ENCODE results near the gene PANX3.
A peak's percentile ranks its signal among the peaks of the same experiment; 100 is the strongest.

Gene PANX3

DNA sequence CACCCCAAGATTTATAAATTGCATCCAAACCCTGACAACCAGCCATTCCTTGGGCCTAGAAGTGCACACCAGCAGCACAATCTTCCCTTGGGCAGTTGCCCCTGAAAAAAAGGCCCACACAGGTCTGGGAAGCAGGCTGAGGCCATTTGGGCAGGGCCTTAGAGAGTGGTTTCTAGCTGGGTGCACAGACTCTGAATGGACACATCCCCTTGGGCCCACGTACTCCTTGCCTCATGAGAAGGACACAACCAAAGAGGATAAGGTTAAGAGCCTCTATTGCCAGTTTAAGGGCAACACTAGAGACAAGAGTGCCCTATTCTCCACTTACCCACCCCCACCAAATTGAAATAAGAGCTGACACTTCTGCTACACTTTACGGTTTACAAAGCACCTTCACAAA is 933 bp upstream of the PANX3 start:
- Histone ChIP-seq H3K4me3 (ENCODE audit: insufficient read depth, low read depth, low read length) (no peak overlapping the region), H3K4me1 (ENCODE audit: control insufficient read depth, insufficient read depth, low read length) (no peaks in the 10 kb centered on the region), H3K36me3 (ENCODE audit: control insufficient read depth, insufficient read depth, low read length) (no peaks in the 10 kb centered on the region), H3K27ac (ENCODE audit: insufficient read depth, low read depth, low read length, poor library complexity, severe bottlenecking) (no peak overlapping the region), H3K9me3 (ENCODE audit: control insufficient read depth, low read length) (no peaks in the 10 kb centered on the region), H3K27me3 (ENCODE audit: control insufficient read depth, insufficient read depth, low read length, poor library complexity, severe bottlenecking) (no peaks in the 10 kb centered on the region)
- 87 to 88% methylated on average over 2 of the region's 2 CpGs for WGBS, 2 experiments

DNA sequence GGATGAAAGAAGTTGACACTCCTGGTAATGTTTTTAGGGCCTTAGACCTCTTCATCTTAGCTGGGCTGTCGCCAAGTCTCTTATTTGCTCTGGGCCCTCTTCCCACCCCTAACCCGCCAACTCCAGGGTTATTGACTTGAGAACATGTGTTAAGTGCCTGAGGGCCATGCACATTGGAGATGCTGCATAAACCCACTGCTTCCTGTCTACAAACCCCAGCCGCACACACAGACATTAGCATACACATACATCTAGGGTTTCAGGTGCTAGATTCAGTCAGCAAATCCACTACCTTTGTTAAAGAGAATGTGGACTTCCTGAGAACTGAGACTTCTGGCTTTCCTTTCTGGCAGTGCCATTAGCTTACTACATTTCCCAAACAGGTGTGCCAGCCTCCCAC is 817 bp downstream of the PANX3 start:
- Histone ChIP-seq H3K27me3 (ENCODE audit: control insufficient read depth, insufficient read depth, low read length, poor library complexity, severe bottlenecking) (no peaks in the 10 kb centered on the region), H3K27ac (ENCODE audit: insufficient read depth, low read depth, low read length, poor library complexity, severe bottlenecking) (no peak overlapping the region), H3K4me1 (ENCODE audit: control insufficient read depth, insufficient read depth, low read length) (no peaks in the 10 kb centered on the region), H3K4me3 (ENCODE audit: insufficient read depth, low read depth, low read length) (no peak overlapping the region), H3K9me3 (ENCODE audit: control insufficient read depth, low read length) (no peaks in the 10 kb centered on the region), H3K36me3 (ENCODE audit: control insufficient read depth, insufficient read depth, low read length) (no peaks in the 10 kb centered on the region)
- WGBS, 2 experiments, result 95 to 97% methylated on average over 3 of the region's 3 CpGs

DNA sequence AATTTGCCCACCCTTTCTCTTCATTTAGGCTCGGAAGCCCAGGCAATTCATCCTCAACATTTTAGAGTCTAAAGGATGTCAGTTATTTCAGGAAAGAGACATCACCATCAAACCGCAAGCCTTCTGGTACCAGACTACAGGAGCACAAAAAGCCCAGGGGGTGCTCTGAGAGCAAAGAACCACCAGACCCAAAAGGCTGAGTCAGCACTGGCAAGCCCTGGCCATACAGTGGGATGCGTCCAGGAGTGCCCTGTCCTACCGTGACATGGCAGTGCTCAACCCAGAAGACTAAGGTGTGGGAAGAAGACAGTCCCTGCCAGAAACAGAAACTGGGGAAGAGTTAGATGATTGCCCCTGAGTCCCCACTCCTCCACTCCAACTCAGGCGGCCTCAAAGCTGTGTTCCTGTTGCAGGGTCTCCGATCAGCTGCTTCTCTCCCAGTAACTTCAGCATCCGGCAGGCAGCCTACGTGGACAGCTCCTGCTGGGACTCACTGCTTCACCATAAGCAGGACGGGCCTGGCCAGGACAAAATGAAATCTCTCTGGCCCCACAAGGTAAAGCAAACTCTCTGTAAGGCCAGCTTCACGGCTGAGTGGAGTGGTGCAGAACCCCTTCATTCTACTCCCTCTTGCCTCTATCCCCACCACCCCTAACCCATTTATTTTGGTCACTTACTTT is 1.5 kb downstream of the PANX3 start:
- H3K4me1 ChIP-seq (ENCODE audit: control insufficient read depth, insufficient read depth, low read length), result no peaks in the 10 kb centered on the region

DNA sequence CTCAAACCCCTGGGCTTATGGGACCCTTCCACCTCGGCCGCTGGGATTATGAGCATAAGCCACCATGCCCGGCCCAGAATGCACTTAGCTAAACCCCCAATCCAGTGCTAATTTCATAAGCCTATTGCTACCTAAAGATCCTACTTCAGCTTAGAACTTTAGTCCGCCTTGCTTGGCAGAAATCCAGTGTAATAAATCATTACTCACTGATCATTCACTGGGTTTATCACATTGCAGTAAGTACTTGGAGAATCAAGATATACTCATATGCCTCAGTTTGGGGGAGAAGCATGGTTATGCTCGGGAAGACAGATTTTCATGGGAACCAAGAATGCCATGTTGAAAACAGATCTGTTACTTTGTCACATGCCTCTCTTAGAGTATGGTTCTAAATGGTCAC is 7.6 kb downstream of the PANX3 start:
- 92 to 93% methylated on average over 5 of the region's 5 CpGs for WGBS, 2 experiments
- Histone ChIP-seq H3K4me3 (ENCODE audit: insufficient read depth, low read depth, low read length) (no peak overlapping the region), H3K27ac (ENCODE audit: insufficient read depth, low read depth, low read length, poor library complexity, severe bottlenecking) (no peak overlapping the region), H3K9me3 (ENCODE audit: control insufficient read depth, low read length) (no peaks in the 10 kb centered on the region), H3K36me3 (ENCODE audit: control insufficient read depth, insufficient read depth, low read length) (no peaks in the 10 kb centered on the region), H3K4me1 (ENCODE audit: control insufficient read depth, insufficient read depth, low read length) (peaks cover 4% of the 10 kb centered on the region), H3K27me3 (ENCODE audit: control insufficient read depth, insufficient read depth, low read length, poor library complexity, severe bottlenecking) (peaks cover 21% of the 10 kb centered on the region)

More for the DNA sequence above, 1.5 kb downstream of the PANX3 start:
- Histone ChIP-seq H3K4me3 (ENCODE audit: insufficient read depth, low read depth, low read length) (no peak overlapping the region), H3K27ac (ENCODE audit: insufficient read depth, low read depth, low read length, poor library complexity, severe bottlenecking) (no peak overlapping the region), H3K27me3 (ENCODE audit: control insufficient read depth, insufficient read depth, low read length, poor library complexity, severe bottlenecking) (no peaks in the 10 kb centered on the region), H3K36me3 (ENCODE audit: control insufficient read depth, insufficient read depth, low read length) (no peaks in the 10 kb centered on the region), H3K9me3 (ENCODE audit: control insufficient read depth, low read length) (no peaks in the 10 kb centered on the region)
- 83 to 86% methylated on average over 10 of the region's 10 CpGs for WGBS, 2 experiments

DNA sequence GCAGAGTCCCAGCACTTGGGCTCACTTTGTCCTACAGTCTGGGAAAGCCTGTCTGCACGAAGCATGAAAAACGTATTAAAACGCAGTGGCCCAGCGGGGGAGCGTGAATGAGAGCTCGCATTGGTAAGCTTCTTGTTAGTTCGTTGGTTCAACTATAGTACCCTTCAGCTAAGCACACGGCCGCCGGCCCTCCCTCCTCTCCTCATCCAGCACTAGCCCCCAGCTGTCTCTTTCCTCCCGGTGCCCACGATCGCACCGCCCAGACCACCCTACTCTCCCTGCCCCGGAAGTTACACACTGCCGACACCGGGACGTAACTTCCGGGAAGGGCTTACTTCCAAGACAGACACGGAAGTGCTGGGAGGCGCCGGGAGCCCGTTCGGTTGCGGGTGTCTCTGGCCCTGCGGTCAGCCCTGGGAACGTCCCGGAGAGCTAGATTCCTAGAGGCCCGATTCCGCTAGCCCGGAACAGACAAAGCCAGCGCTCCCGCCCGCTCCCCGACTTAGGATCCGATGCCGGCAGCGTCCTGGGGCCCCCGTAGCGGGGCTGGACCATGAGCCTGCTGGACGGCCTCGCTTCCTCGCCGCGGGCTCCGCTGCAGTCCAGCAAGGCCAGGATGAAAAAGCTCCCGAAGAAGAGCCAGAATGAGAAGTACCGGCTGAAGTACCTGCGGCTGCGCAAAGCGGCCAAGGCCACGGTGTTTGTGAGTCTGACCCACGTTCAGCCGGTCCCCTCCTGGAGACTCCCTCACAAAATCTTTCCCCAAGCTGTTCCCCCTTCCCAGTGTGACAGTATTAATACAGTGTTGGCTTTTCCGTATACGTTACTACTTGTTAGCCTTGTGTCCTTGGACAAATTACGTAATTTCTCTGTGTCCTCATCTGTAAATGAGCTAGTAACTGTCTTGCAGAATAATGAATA is 11.6 kb downstream of the PANX3 start, which contains the start of gene TBRG1:
TSS of gene TBRG1 (plus strand) at position 334 of the 921 bp plus-strand sequence. CDS start at position 554, 220 bp downstream.
- WGBS, 2 experiments, result 0 to 1% methylated on average over 57 of the region's 57 CpGs
- Histone ChIP-seq H3K27me3 (ENCODE audit: control insufficient read depth, insufficient read depth, low read length, poor library complexity, severe bottlenecking) (peaks cover 21% of the 10 kb centered on the region), H3K4me3 (ENCODE audit: insufficient read depth, low read depth, low read length) (peak within 1 kb of the TSS; percentile 95), H3K27ac (ENCODE audit: insufficient read depth, low read depth, low read length, poor library complexity, severe bottlenecking) (peak within 1 kb of the TSS; percentile 81), H3K4me1 (ENCODE audit: control insufficient read depth, insufficient read depth, low read length) (peaks cover 8% of the 10 kb centered on the region), H3K9me3 (ENCODE audit: control insufficient read depth, low read length) (no peaks in the 10 kb centered on the region), H3K36me3 (ENCODE audit: control insufficient read depth, insufficient read depth, low read length) (peaks cover 17% of the 10 kb centered on the region)

DNA sequence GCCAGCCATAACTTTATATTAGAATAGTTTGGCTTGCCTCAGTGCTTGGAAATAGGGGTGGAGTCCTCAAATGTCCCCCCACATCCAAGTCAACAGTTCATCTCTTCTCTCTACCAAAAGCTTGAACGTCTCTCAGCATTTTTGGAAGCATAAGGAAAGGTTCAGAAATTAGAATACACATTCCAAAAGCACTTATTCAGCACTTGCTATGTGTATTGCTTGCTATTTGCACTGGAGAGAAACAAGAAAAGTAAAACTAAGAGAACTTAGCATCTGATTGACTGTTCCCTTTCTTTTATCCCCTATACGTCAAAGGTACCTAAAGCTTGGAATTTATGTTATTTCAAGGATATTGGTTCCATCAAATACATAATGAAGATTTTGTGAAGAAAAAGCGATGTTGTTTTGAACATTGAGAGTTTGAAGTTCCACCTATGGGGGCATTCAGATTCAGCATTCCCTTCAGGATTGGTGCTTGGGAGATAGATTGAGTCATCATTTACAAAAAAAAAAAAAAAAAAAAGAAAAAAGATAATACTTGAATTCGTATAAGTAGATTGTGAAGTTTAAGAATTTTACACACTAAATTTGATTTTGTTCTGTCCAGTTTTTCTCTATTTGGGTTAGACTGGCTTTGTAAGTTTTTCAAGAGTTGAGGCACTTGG is 12.8 kb downstream of the PANX3 start:
- H3K4me3 ChIP-seq (ENCODE audit: insufficient read depth, low read depth, low read length), result peak overlapping the region; percentile 95
- H3K27me3 ChIP-seq (ENCODE audit: control insufficient read depth, insufficient read depth, low read length, poor library complexity, severe bottlenecking), result peaks cover 20% of the 10 kb centered on the region
- no peaks in the 10 kb centered on the region for H3K9me3 ChIP-seq (ENCODE audit: control insufficient read depth, low read length)
- H3K27ac ChIP-seq (ENCODE audit: insufficient read depth, low read depth, low read length, poor library complexity, severe bottlenecking), result no peak overlapping the region
- peaks cover 21% of the 10 kb centered on the region for H3K36me3 ChIP-seq (ENCODE audit: control insufficient read depth, insufficient read depth, low read length)
- WGBS, 2 experiments, result 75 to 86% methylated on average over 2 to 4 of the region's 4 CpGs
- H3K4me1 ChIP-seq (ENCODE audit: control insufficient read depth, insufficient read depth, low read length), result peaks cover 8% of the 10 kb centered on the region

DNA sequence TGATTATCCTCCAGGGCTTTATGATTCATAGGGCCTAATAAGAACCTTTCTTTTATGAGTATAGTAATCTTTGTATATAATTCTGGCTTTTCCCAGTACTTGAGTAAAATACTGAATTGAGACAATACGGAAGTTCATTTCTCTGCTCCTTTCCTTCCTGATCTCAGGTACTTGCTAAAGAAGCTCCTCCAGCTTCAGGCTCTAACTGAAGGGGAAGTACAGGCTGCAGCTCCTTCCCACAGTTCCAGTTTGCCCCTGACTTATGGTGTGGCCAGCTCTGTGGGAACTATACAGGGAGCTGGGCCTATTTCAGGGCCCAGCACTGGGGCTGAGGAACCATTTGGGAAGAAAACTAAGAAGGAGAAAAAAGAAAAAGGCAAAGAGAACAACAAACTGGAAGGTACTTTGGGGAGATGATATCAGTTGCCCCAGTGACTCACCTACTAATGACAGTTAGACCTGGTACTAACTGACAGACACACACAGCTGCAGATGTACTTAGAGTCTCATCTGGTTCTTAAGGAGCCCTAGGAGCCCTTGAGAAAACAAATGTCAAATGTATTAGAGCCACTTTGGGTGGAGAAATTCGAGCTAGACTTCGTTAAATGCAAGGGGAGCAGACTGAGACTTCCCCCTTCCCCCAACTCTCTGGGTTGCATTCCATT is 14.4 kb downstream of the PANX3 start:
- Histone ChIP-seq H3K4me1 (ENCODE audit: control insufficient read depth, insufficient read depth, low read length) (peaks cover 8% of the 10 kb centered on the region), H3K4me3 (ENCODE audit: insufficient read depth, low read depth, low read length) (no peak overlapping the region), H3K27ac (ENCODE audit: insufficient read depth, low read depth, low read length, poor library complexity, severe bottlenecking) (no peak overlapping the region), H3K36me3 (ENCODE audit: control insufficient read depth, insufficient read depth, low read length) (peaks cover 23% of the 10 kb centered on the region), H3K27me3 (ENCODE audit: control insufficient read depth, insufficient read depth, low read length, poor library complexity, severe bottlenecking) (peaks cover 4% of the 10 kb centered on the region), H3K9me3 (ENCODE audit: control insufficient read depth, low read length) (no peaks in the 10 kb centered on the region)
- 87 to 92% methylated on average over 3 of the region's 3 CpGs for WGBS, 2 experiments

DNA sequence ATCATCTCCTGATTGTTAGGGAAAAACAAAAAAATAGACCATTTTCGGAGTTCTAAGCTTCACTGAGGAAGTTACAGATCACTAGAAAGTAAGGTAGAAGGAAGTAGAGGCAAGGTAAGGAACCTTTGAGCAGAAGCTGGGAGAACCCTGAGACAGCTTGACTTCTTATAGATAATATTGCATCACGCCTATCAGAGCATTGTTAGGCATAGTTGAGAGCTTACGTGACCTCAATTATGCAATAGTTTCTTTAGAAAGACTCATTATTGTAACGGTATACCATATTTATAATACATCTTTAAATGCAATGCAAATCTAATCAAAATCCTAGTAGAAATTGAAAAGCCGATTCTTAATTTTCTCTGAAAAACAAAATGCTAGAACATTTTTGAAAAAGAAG is 16.3 kb downstream of the PANX3 start:
- 81 to 94% methylated on average over 4 of the region's 5 CpGs for WGBS, 2 experiments
- Histone ChIP-seq H3K9me3 (ENCODE audit: control insufficient read depth, low read length) (no peaks in the 10 kb centered on the region), H3K4me3 (ENCODE audit: insufficient read depth, low read depth, low read length) (no peak overlapping the region), H3K36me3 (ENCODE audit: control insufficient read depth, insufficient read depth, low read length) (peaks cover 40% of the 10 kb centered on the region), H3K27me3 (ENCODE audit: control insufficient read depth, insufficient read depth, low read length, poor library complexity, severe bottlenecking) (no peaks in the 10 kb centered on the region), H3K4me1 (ENCODE audit: control insufficient read depth, insufficient read depth, low read length) (peaks cover 8% of the 10 kb centered on the region), H3K27ac (ENCODE audit: insufficient read depth, low read depth, low read length, poor library complexity, severe bottlenecking) (no peak overlapping the region)

DNA sequence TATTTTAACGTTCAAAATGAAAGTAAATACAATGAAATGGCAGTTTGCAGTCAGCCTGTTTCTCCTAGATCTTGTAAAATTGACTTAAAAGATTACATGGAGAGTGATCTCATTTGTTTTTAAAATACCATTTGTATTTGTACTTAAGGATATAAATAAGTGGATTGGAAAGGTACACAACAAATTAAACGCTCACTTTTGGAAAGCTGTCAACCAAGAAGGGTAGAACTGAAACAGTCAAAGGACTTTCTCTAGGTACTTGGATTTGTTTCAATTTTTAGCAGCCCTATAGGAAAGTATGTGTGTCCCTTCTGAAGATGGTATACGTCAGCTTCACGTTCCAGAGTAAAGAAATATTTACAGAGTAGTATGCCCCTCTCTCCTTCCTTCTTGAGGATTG is 18.7 kb downstream of the PANX3 start:
- Histone ChIP-seq H3K4me3 (ENCODE audit: insufficient read depth, low read depth, low read length) (no peak overlapping the region), H3K36me3 (ENCODE audit: control insufficient read depth, insufficient read depth, low read length) (peaks cover 48% of the 10 kb centered on the region), H3K27me3 (ENCODE audit: control insufficient read depth, insufficient read depth, low read length, poor library complexity, severe bottlenecking) (no peaks in the 10 kb centered on the region), H3K4me1 (ENCODE audit: control insufficient read depth, insufficient read depth, low read length) (no peaks in the 10 kb centered on the region), H3K9me3 (ENCODE audit: control insufficient read depth, low read length) (no peaks in the 10 kb centered on the region), H3K27ac (ENCODE audit: insufficient read depth, low read depth, low read length, poor library complexity, severe bottlenecking) (no peak overlapping the region)
- 96 to 98% methylated on average over 3 to 4 of the region's 4 CpGs for WGBS, 2 experiments

All from ectodermal cell (in vitro differentiated cells).